Hematopoietic multipotent progenitor cell treated with erythropoietin and hydrocortisone succinate and interleukin-3 and kit ligand, for 17 days (in vitro differentiated cells): ENCODE results near the gene FGFR4.

Experiments used
- DNase-seq: peaks from one replicate; pipeline ENCODE4 v3.0.0-alpha.2; 2015; ENCODE audit warnings: low spot score

The FGFR4 gene

GRCh38 chr5:177103523-177104253 is 17.0 kb downstream of the FGFR4 start:
- no peak for DNase-seq

GRCh38 chr5:177105691-177106476 is 19.2 kb downstream of the FGFR4 start:
- DNase-seq: no peak

- no peak for DNase-seq
Observed at GRCh38 chr5:177107159-177107558, 20.4 kb downstream of the FGFR4 start.

DNA sequence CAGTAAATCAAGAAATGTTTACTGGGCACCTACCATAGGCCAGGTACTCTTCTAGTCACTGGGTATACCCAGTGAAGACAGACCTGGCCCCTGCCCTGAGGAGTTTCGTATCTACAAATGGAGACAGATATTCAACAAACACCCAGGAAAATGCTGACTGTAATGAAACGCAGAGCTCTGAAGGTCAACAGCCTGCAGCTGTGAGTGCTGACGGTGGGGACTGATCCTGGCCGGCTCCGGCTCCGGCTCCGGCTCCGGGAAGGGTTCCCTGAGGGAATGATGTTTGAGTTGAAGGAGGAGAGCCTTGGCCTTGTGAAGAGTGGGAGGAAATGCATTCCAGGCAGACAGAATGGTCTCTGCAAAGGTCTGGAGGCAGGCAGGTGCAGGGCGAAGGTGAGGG is 23.1 kb downstream of the FGFR4 start:
- no peak for DNase-seq

DNA sequence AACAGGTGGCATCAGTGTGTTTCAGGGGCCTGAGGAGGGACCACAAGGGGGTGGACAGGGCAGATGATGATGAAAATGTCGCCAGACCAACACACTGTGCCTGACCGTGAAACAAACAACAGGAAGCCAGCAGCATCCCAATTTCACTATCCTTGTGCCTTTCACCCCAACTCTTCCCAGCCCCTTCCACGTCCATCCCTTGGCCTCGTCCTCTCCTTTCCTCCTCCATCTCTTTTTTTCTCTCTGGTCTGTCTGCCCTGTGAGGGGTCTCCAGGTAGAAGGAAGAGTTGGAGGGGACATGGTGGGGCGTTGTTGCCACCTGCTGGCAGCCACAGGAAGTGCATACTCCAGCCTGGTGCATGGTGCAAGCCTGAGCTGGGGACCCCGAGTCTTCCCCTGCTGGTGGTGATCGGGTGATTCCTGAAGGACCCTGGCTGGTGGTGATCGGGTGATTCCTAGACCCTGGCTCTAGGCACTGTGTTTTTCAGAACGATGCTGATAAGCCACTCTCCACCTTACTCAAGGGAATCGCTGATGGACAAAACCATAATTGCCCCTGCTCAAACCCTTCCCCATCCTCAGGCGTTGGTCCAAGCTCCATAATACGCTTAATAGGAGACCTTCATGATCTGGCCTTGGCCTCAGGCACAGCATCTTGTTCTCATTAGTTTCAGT is 25.1 kb downstream of the FGFR4 start:
- DNase-seq: peak; percentile 76

- no peak for DNase-seq
Observed at GRCh38 chr5:177112589-177113220, 26.0 kb downstream of the FGFR4 start.

- DNase-seq: peak; percentile 93
Observed at GRCh38 chr5:177113566-177114424, 27.1 kb downstream of the FGFR4 start.

DNA sequence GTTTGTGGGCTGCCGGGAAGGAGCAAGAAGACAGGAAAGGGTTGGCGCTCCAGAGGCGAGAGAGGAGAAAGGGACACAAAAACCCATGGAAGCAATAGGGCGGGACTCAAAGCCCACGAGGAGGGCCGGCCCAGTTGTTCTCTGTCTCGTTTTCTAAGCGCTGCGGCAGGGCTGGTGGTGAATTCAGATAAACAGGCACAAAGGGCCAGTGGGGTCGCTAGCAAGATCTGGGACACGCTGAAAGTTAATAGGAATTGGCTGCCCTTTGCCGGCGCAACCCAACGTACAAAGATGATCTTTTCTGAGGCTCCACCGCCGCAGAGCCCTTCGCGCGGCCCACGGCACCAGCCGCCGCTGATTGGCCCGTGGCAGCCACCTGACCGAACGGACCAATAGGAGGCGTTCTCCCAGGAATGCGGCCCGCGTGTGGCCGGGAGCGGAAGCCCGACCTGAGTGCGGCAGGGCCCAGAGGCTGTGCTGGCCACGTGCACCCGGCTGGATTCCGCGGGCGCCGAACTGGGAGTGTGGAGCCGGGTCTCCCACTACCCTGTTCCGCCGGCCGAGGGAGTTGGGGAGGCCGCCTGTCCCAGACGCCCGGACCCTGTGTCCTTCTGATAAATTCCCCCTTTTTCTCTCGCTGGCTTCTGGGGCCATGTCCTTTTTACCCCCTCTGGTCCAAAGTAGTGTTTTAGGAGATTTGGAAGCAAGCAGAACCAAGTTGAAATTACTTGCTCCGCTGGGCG is 30.1 kb downstream of the FGFR4 start:
- peak; percentile 81 for DNase-seq

GRCh38 chr5:177117441-177118045 is 30.8 kb downstream of the FGFR4 start:
- no peak for DNase-seq

DNA sequence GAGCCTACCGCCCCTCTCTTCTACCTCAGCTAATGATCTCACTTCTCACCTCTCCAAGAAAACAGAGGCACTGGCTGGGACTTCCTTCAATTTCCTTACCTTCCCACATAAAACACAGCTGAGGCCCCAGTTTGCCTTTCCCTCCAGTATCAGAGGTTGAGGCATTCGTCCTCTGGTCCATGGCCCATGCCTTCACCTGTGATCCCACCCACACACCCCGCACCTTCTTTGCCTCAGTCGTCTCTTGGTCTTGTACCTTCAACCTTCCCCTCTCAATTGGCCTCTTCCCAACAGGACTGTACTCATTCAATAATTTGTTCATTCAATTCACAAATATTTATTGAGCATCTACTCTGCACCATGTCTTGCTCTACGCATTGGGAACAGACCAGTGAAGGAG is 35.9 kb downstream of the FGFR4 start:
- no peak for DNase-seq

GRCh38 chr5:177123789-177124485 is 37.2 kb downstream of the FGFR4 start:
- DNase-seq: no peak

DNA sequence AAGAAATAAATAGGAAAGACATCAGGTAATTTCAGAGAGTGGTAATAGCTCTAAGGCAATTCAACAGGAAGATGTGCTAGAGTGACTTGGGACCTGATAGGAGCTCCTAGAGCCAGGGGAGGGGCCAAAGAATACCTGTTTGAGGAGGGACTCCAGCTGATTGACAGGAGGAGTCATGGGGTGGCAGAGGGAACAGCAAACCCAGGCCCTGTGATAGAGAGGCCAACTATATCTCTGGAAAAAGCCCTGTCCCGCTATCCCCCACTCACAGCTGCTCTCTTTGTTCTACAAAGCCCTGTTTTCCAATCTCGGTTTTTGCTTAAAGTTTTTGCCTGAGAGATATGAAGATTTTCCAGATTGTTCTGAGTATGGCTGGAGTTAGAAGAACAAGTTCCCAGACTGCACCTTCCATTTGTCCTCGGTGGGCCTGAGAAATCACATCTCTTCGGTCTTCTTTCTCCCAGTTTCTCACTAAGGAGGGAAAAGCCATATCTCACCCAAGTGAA is 37.8 kb downstream of the FGFR4 start:
- DNase-seq: no peak

GRCh38 chr5:177126771-177127170 is 40.1 kb downstream of the FGFR4 start:
- DNase-seq: no peak

DNA sequence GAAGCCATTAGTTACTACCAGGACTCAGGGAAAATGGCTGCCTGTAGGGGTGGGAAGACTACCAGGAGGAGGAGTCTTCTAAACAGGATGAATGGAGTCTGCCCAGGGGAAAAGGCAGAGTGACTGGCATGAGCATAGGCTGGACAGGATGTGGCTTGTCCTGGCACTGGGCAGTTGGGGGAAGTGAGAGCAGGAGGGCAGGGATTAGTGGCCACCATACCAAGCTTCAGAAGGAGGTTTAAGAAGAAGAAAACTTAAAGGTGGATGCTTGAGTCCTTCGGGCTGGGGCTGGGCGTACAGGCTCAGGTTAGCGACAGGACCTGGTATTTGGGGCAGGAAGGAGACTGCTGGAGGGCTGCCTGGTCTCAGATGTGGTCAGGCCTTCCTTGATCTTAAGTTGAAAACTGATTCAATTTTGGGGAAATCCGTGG is 41.9 kb downstream of the FGFR4 start:
- no peak for DNase-seq

DNA sequence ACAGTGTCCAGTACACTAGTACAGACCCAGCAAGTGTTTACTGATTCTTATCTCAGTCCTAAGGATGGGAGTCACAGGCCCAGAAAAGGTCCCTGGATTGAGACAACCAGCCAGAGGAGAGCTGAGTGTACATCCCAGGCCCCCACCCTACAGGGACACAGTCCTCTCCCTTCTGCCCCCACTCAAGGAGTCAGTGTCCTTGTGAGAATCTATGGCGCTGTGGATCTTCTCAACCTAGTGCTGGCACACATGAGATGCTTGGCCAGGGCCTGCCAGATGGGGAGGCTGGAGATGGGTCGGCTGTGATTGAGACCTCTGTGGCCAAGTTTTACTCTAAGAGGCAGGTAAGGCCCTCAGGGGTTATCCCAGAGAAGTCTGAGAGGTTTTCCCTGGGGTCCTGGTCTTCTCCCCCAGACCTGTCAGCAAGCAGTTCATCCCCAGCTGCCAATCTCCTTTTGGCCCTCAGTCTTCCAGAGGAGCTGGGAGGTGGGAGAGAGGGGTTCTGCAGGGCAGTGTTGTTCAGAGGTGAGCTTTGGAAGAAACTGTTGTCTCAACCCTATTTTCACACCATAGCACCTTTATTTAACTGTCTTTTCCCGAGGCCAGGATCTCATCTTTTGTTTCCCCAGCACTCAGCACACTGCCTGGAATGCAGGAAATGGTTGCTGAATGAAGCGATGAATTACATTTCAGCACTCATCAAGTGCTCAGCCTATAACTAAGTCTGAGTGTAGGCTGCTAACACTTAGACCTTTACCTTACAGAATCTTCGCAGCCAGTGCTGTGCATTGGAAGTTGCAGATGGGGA is 43.7 kb downstream of the FGFR4 start:
- no peak for DNase-seq

DNA sequence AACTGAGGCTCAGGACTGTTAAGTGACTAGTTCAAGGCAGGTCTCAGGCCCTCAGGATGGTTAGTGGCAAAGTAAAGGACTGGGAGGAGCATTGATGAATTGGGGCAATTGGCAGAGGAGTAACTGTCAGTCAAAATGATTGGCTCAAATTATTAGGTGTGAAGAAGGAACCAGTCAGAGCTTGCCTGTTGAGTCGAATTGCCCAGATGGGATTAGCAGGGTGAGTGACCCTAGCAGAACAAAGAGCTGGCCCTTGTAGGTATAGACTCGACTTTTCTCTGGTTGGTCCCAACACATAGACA is 44.3 kb downstream of the FGFR4 start:
- no peak for DNase-seq

DNA sequence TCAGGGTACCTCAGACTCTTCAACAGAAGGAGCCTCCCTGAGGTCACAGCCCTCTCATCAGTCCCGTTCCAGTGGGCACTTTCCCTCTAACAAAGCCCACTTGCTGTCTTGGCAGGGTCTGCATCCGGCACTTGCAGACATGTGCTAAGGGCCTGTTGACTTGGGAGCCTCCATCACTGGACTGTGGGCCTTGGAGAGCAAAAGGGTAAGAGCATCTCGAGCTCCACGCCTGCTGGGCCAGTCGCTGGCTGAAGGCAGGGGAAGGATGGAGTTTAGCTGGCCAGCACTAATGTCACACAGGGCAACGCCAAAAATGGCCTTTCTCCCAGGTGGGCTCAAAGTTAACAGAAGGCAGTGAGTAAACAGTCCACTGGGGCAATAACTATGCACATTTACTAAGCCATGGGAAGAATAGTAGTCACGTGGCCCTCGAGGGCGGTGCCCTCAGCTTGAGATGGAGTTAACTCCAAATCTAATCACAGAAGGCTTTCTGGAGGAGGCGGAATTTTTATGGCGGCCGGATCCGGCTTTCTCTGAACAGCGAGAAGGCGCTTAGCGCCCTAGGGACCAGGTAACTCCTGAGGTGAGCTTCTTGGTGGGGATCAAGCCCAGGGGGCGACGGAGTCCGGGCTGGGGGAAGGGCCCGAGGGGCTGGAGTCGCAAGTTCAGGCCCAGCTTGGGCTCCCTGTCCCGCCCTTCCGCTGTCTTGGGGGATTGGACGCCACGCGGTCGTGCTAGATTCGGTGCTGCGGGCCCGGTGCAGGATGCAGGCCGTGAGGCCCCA is 44.8 kb downstream of the FGFR4 start:
- no peak for DNase-seq
